Liver (tissue), 9 donors: Measurements from ENCODE around the gene GAL3ST3. TPM values are rescaled to one million over a fixed set of nuclear protein-coding genes. Genes with fewer than 3 reads are reported as not detected.

Experiments
- DNase-seq: peaks from one replicate; pipeline ENCODE4 v3.0.0-alpha.2; 2017; ENCODE audit warnings: low spot score
- H3K27ac ChIP-seq, 2 donors: one replicate each; pipeline ENCODE4 v1.7.0; 2013; ENCODE audit warnings: inconsistent platforms in 2 of 2, low read length in 2 of 2, control low read depth in 1 of 2, low read depth in 1 of 2, mild to moderate bottlenecking in 1 of 2
- H3K27me3 ChIP-seq, 4 donors: one replicate each; pipeline versions ENCODE4 v1.6.1 to v1.7.0; 2013; ENCODE audit warnings: low read length in 3 of 4, inconsistent platforms in 1 of 4, mild to moderate bottlenecking in 1 of 4, moderate library complexity in 1 of 4; ENCODE audit not compliant: control insufficient read depth in 4 of 4, insufficient read depth in 4 of 4
- H3K36me3 ChIP-seq, 4 donors: one replicate each; pipeline versions ENCODE4 v1.6.1 to v1.7.0; 2013; ENCODE audit warnings: low read length in 3 of 4, mild to moderate bottlenecking in 3 of 4, low read depth in 1 of 4, moderate library complexity in 1 of 4; ENCODE audit not compliant: control insufficient read depth in 4 of 4, insufficient read depth in 3 of 4
- H3K4me1 ChIP-seq, 4 donors: one replicate each; pipeline versions ENCODE4 v1.6.1 to v1.7.0; 2013; ENCODE audit warnings: low read length in 3 of 4, mild to moderate bottlenecking in 3 of 4, moderate library complexity in 1 of 4; ENCODE audit not compliant: control insufficient read depth in 4 of 4, insufficient read depth in 4 of 4
- H3K4me3 ChIP-seq, 3 donors: one replicate each; pipeline versions ENCODE4 v1.6.1 to v1.7.0; 2013; ENCODE audit warnings: low read length in 3 of 3, control low read depth in 1 of 3, low read depth in 1 of 3, mild to moderate bottlenecking in 1 of 3
- H3K9ac ChIP-seq, 2 donors: one replicate each; pipeline ENCODE4 v1.7.0; 2013; ENCODE audit warnings: low read length in 2 of 2, mild to moderate bottlenecking in 2 of 2, moderate library complexity in 2 of 2, control low read depth in 1 of 2, low read depth in 1 of 2
- H3K9me3 ChIP-seq, 4 donors: one replicate each; pipeline versions ENCODE4 v1.6.1 to v1.7.0; 2013; ENCODE audit warnings: low read length in 3 of 4; ENCODE audit not compliant: control insufficient read depth in 4 of 4
- ATF3 ChIP-seq: IDR thresholded peaks from 2 replicates; pipeline ENCODE4 v1.6.1; 2016; ENCODE audit warnings: antibody characterized with exemption
- CTCF ChIP-seq: fragments of 150-350 bp; IDR thresholded peaks from 2 replicates; pipeline ENCODE4 v1.5.1; 2017; ENCODE audit warnings: improper control_type of control experiment, low read depth, low read length; ENCODE audit not compliant: missing input control
- EGR1 ChIP-seq, 2 donors: IDR thresholded peaks; 2 replicates each; pipeline ENCODE4 v1.6.1; 2016 to 2018; ENCODE audit warnings: antibody characterized with exemption in 2 of 2, low read depth in 2 of 2
- FOXA1 ChIP-seq: IDR thresholded peaks from 2 replicates; pipeline ENCODE4 v1.6.1; 2016; ENCODE audit warnings: antibody characterized with exemption
- FOXA2 ChIP-seq: IDR thresholded peaks from 2 replicates; pipeline ENCODE4 v1.6.1; 2016; ENCODE audit warnings: antibody characterized with exemption
- GABPA ChIP-seq, 2 donors: IDR thresholded peaks in 1 of 2; conservative IDR thresholded peaks in 1 of 2; 2 replicates each; pipeline ENCODE4 v1.6.1; 2016; ENCODE audit warnings: antibody characterized with exemption in 2 of 2, mild to moderate bottlenecking in 1 of 2, moderate library complexity in 1 of 2
- HNF4A ChIP-seq, 2 donors: conservative IDR thresholded peaks; 2 replicates each; pipeline ENCODE4 v1.6.1; 2016; ENCODE audit warnings: antibody characterized with exemption in 2 of 2, mild to moderate bottlenecking in 2 of 2
- JUND ChIP-seq, 2 donors: IDR thresholded peaks; 2 replicates each; pipeline ENCODE4 v1.6.1; 2016; ENCODE audit warnings: antibody characterized with exemption in 2 of 2
- MAX ChIP-seq: IDR thresholded peaks from 2 replicates; pipeline ENCODE4 v1.6.1; 2016; ENCODE audit warnings: antibody characterized with exemption
- NR2F2 ChIP-seq: IDR thresholded peaks from 2 replicates; pipeline ENCODE4 v1.6.1; 2016; ENCODE audit warnings: antibody characterized with exemption
- RAD21 ChIP-seq, 2 donors: IDR thresholded peaks; 2 replicates each; pipeline ENCODE4 v1.6.1; 2016; ENCODE audit warnings: antibody characterized with exemption in 2 of 2, mild to moderate bottlenecking in 2 of 2
- RXRA ChIP-seq, 2 donors: IDR thresholded peaks; 2 replicates each; pipeline ENCODE4 v1.6.1; 2017 to 2018; ENCODE audit warnings: antibody characterized with exemption in 2 of 2, mild to moderate bottlenecking in 1 of 2
- SP1 ChIP-seq: IDR thresholded peaks from 2 replicates; pipeline ENCODE4 v1.6.1; 2018; ENCODE audit warnings: antibody characterized with exemption, mild to moderate bottlenecking
- WGBS: extraction: QIAGEN DNeasy Blood & Tissue Kit; methylation state at CpG from one replicate; pipeline ENCODE4 v1.1.7; 2013; 5-methylcytosine and 5-hydroxymethylcytosine counted together
- polyA plus RNA-seq, 2 donors: library from polyadenylated mRNA; stranded (reverse) in 1 of 2; unstranded in 1 of 2; fragments of 200-250 nt in 1 of 2; fragments of >200 nt in 1 of 2; fragmentation: Nextera tagmentation in 1 of 2; extraction: Ambion mirVana in 1 of 2; gene quantifications; one replicate each; pipeline versions ENCODE4 v1.2.1 to v1.2.3, GENCODE V29; 2013 to 2015
- total RNA-seq, 2 donors: library from RNA; depleted of rRNA; stranded (reverse); fragments of >200 nt; gene quantifications; one replicate each; pipeline ENCODE4 v1.2.3, GENCODE V29; 2014
- TF ChIP-seq, protein P1 (sequence below): IDR thresholded peaks from 2 replicates; pipeline ENCODE4 v1.6.1; 2016; ENCODE audit warnings: antibody characterized with exemption
- TF ChIP-seq, protein P2 (sequence below): IDR thresholded peaks from 2 replicates; pipeline ENCODE4 v1.6.1; 2016; ENCODE audit warnings: antibody characterized with exemption, mild to moderate bottlenecking
- donor health status: healthy.
- donor health status: healthy.
- donor health status: healthy.
- donor health status: healthy.
- donor health status: healthy.

GAL3ST3 gene
- total and polyA plus RNA-seq, 4 donors: not detected

- Histone ChIP-seq H3K36me3 (peaks cover 0 to 27% (median 14%) of the 10 kb centered on the region in 4 donors), H3K4me3 (peak overlapping the region; percentile 85 to 96 (median 91)), H3K9me3 (no peaks in the 10 kb centered on the region), H3K9ac (peak overlapping the region; percentile 57 to 81), H3K27ac (peak overlapping the region; percentile 67 to 71), H3K4me1 (peaks cover 4 to 41% (median 27%) of the 10 kb centered on the region in 4 donors), H3K27me3 (peaks cover 0 to 4% (median 0%) of the 10 kb centered on the region in 4 donors)
- under 1% methylated on average over 17 of the region's 17 CpGs for WGBS
- TF ChIP-seq ATF3 (no peak), RXRA (IDR thresholded peaks at IDR 0.05) (no peak), EGR1 (IDR thresholded peaks at IDR 0.05; ENCODE audit: low read depth in 2 of 2) (no peak), NR2F2 (no peak), FOXA1 (no peak), RAD21 (IDR thresholded peaks at IDR 0.05) (no peak), MAX (no peak), GABPA (IDR thresholded peaks at IDR 0.05 in 1 of 2, conservative IDR thresholded peaks at IDR 0.05 in 1 of 2) (no peak), JUND (IDR thresholded peaks at IDR 0.05) (no peak), CTCF (no peak), FOXA2 (no peak), SP1 (no peak), HNF4A (conservative IDR thresholded peaks at IDR 0.05) (peak in 1 of 2 donors; percentile 90)
- TF ChIP-seq, protein P1, sequence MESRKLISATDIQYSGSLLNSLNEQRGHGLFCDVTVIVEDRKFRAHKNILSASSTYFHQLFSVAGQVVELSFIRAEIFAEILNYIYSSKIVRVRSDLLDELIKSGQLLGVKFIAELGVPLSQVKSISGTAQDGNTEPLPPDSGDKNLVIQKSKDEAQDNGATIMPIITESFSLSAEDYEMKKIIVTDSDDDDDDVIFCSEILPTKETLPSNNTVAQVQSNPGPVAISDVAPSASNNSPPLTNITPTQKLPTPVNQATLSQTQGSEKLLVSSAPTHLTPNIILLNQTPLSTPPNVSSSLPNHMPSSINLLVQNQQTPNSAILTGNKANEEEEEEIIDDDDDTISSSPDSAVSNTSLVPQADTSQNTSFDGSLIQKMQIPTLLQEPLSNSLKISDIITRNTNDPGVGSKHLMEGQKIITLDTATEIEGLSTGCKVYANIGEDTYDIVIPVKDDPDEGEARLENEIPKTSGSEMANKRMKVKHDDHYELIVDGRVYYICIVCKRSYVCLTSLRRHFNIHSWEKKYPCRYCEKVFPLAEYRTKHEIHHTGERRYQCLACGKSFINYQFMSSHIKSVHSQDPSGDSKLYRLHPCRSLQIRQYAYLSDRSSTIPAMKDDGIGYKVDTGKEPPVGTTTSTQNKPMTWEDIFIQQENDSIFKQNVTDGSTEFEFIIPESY: no peak
- TF ChIP-seq, protein P2, sequence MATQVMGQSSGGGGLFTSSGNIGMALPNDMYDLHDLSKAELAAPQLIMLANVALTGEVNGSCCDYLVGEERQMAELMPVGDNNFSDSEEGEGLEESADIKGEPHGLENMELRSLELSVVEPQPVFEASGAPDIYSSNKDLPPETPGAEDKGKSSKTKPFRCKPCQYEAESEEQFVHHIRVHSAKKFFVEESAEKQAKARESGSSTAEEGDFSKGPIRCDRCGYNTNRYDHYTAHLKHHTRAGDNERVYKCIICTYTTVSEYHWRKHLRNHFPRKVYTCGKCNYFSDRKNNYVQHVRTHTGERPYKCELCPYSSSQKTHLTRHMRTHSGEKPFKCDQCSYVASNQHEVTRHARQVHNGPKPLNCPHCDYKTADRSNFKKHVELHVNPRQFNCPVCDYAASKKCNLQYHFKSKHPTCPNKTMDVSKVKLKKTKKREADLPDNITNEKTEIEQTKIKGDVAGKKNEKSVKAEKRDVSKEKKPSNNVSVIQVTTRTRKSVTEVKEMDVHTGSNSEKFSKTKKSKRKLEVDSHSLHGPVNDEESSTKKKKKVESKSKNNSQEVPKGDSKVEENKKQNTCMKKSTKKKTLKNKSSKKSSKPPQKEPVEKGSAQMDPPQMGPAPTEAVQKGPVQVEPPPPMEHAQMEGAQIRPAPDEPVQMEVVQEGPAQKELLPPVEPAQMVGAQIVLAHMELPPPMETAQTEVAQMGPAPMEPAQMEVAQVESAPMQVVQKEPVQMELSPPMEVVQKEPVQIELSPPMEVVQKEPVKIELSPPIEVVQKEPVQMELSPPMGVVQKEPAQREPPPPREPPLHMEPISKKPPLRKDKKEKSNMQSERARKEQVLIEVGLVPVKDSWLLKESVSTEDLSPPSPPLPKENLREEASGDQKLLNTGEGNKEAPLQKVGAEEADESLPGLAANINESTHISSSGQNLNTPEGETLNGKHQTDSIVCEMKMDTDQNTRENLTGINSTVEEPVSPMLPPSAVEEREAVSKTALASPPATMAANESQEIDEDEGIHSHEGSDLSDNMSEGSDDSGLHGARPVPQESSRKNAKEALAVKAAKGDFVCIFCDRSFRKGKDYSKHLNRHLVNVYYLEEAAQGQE: peak; percentile 23
- DNase-seq: no peak
Observed at GRCh38 chr11:66052664-66052982, 3.7 kb upstream of the GAL3ST3 start.
